ENCODE measurements around the gene IDH2. TPM values are rescaled to one million over a fixed set of nuclear protein-coding genes. Genes with fewer than 3 reads are reported as not detected.

The IDH2 gene
- total and polyA plus RNA-seq, 10 of the 15 experiments (the other 5 are each of a cell fraction or from before 2014, with no cell fraction given): 2.3 to 358 (median 242) TPM

DNA sequence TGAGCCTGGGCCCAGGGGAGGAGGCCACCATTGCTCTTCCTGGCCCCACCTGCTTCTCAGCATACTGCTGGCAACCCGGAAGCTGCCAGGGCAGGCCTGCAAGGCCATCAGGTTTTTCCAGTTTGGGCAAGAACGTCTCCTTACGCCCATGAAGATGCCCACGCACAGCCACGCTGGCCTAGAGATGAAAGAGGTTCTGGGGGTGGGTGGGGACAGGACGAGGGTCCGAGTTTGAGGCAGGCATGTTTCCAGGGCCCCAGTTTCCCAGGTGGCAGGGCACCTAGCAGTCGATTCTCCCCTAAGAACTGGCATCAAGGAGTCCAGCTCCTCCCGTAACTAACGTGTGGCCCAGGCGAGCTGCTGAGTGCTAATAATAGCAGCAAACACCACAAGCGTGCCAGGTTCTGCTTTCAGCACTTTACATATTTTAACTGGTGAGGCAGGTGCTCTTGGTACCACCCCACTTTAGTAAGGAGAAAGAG lies 55.3 kb downstream of the IDH2 start:
- Histone ChIP-seq H3K79me2 (ENCODE audit: control insufficient read depth, insufficient read depth, low read length) (peaks cover 27% of the 10 kb centered on the region), H3K4me2 (ENCODE audit: control insufficient read depth, insufficient read depth) (peak overlapping the region; percentile 76), H3K27me3 (replicated peaks in 1 of 2; ENCODE audit: control insufficient read depth in 2 of 2, insufficient read depth in 2 of 2, low read length in 1 of 2) (no peaks in the 10 kb centered on the region), H4K20me1 (ENCODE audit: control insufficient read depth, insufficient read depth) (no peaks in the 10 kb centered on the region), H3K4me1 (ENCODE audit: control insufficient read depth, insufficient read depth, low read length) (peaks cover 17% of the 10 kb centered on the region), H3K36me3 (ENCODE audit: control insufficient read depth in 2 of 2, insufficient read depth in 2 of 2, low read length in 1 of 2) (peaks cover 3 to 6% of the 10 kb centered on the region in 2 experiments; a peak in 3 of 4 replicates), H3K27ac (ENCODE audit: control insufficient read depth, insufficient read depth) (peak overlapping the region; percentile 75), H3K9me3 (replicated peaks; ENCODE audit: control insufficient read depth, insufficient read depth, low read length) (no peaks in the 10 kb centered on the region), H3K4me3 (no peak overlapping the region), H3K9ac (ENCODE audit: control insufficient read depth, insufficient read depth, low read length) (peak overlapping the region; percentile 42), H2AFZ (ENCODE audit: control insufficient read depth, low read depth, low read length) (peak overlapping the region; percentile 56)
- POLR2A ChIA-PET: interaction anchor here (1.0 to 1.3 kb wide), 2 partner anchors 9 to 14 kb away, joined by 3 to 7 read pairs; no protein-coding TSS in a partner anchor
- intact Hi-C loops (cut with micrococcal nuclease; ENCODE audit: unreplicated experiment) (no loop called here), in situ Hi-C loops (cut with MboI) (no loop called here)
- DNase-seq (ENCODE audit: low read depth, low spot score): no peak
- TF ChIP-seq TCF3 (IDR thresholded peaks at IDR 0.05; ENCODE audit: borderline replicate concordance, insufficient read depth, low read depth, low read length): no peak
- TF ChIP-seq POLR2A (IDR thresholded peaks at IDR 0.05; ENCODE audit: low read depth, low read length): 0 out of 2 replicates have a peak, but pooled peaks have one; percentile 16
- TF ChIP-seq, protein P1, sequence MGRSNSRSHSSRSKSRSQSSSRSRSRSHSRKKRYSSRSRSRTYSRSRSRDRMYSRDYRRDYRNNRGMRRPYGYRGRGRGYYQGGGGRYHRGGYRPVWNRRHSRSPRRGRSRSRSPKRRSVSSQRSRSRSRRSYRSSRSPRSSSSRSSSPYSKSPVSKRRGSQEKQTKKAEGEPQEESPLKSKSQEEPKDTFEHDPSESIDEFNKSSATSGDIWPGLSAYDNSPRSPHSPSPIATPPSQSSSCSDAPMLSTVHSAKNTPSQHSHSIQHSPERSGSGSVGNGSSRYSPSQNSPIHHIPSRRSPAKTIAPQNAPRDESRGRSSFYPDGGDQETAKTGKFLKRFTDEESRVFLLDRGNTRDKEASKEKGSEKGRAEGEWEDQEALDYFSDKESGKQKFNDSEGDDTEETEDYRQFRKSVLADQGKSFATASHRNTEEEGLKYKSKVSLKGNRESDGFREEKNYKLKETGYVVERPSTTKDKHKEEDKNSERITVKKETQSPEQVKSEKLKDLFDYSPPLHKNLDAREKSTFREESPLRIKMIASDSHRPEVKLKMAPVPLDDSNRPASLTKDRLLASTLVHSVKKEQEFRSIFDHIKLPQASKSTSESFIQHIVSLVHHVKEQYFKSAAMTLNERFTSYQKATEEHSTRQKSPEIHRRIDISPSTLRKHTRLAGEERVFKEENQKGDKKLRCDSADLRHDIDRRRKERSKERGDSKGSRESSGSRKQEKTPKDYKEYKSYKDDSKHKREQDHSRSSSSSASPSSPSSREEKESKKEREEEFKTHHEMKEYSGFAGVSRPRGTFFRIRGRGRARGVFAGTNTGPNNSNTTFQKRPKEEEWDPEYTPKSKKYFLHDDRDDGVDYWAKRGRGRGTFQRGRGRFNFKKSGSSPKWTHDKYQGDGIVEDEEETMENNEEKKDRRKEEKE (IDR thresholded peaks at IDR 0.05): no peak
- TF ChIP-seq IKZF1 (conservative IDR thresholded peaks at IDR 0.05): peak; percentile 35
- TF ChIP-seq CHD1 (IDR thresholded peaks at IDR 0.05; ENCODE audit: low read depth, low read length): no peak
- TF ChIP-seq PAX5 (IDR thresholded peaks at IDR 0.05; ENCODE audit: borderline replicate concordance, low read depth, low read length): 0 out of 2 replicates have a peak, but pooled peaks have one; percentile 54
- TF ChIP-seq RUNX3 (IDR thresholded peaks at IDR 0.05; ENCODE audit: low read length): peak; percentile 47; the same call in 1 of the 2 replicates
- peak; percentile 35; the same call in 1 of the 2 replicates for TF ChIP-seq YY1 (IDR thresholded peaks at IDR 0.05; ENCODE audit: low read depth, low read length)
- peak; percentile 45 to 80; a peak in 2 of 4 replicates for TF ChIP-seq BHLHE40 (IDR thresholded peaks at IDR 0.05; ENCODE audit: borderline replicate concordance in 1 of 2, low read depth in 2 of 2, low read length in 1 of 2)
- no peak for TF ChIP-seq POLR2AphosphoS2 (IDR thresholded peaks at IDR 0.05; ENCODE audit: low read depth, low read length)
- TF ChIP-seq MEF2B (IDR thresholded peaks at IDR 0.05; ENCODE audit: partially characterized antibody, poor library complexity, severe bottlenecking): peak; percentile 66
- TF ChIP-seq MEF2A (IDR thresholded peaks at IDR 0.05; ENCODE audit: insufficient read depth, low read depth, low read length): peak; percentile 77; the same call in 1 of the 2 replicates
- peak; percentile 68; the same call in 1 of the 3 replicates for TF ChIP-seq POU2F2 (IDR thresholded peaks at IDR 0.05; ENCODE audit: borderline replicate concordance, low read depth, low read length)
- TF ChIP-seq EED (IDR thresholded peaks at IDR 0.05; ENCODE audit: low read depth): 0 out of 2 replicates have a peak, but pooled peaks have one; percentile 33
- no TSS peak for BruUV-seq (replicated peaks)
- SMC1A ChIA-PET (ENCODE audit: uncharacterized antibody, unreplicated experiment): interaction anchor here (1.0 to 2.8 kb wide), 6 partner anchors 8 to 49 kb away, joined by 3 to 12 read pairs (median 4); no protein-coding TSS in a partner anchor
- no peak for FAIRE-seq
- peak; percentile 80 for ATAC-seq
- CTCF ChIA-PET: no interaction called here
- 17% methylated on average over 12 of the region's 12 CpGs for WGBS (ENCODE audit: insufficient coverage, insufficient replicate concordance, low lambda C conversion rate, missing lambda C conversion rate)
- RAD21 ChIA-PET (ENCODE audit: unreplicated experiment): interaction anchor here (0.8 to 1.1 kb wide), 2 partner anchors 12 to 13 kb away, joined by 3 to 4 read pairs; no protein-coding TSS in a partner anchor

Data from GM12878 (cell line).